ENCODE data around the gene TMEM183A.

The TMEM183A gene

DNA sequence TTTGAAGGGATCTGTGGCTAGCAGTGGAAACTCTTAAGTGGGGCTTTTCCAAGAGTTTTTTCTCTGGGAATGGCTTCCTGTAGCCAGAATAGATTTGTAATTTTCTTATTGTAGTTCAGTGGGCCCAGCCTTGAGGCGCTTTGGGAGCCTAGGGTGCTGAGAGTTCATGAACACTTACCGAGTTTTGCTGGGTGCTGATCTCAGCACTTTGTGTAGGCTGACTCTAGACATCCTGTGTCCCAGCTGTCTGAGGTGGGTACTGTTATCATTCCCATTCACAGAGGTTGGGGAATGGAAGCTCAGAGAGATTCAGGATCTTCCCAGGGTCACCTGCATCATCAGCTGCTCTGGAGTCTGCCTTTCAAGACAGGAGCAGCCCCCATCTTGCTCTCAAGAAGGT is 26.1 kb downstream of the TMEM183A start:
- H3K4me3 ChIP-seq (ENCODE audit: low read depth, low read length), result no peak overlapping the region
- H2AFZ ChIP-seq (ENCODE audit: low read length, unreplicated experiment), result no peak overlapping the region
- peaks cover 13% of the 10 kb centered on the region for H3K4me1 ChIP-seq (ENCODE audit: control insufficient read depth, insufficient read depth, low read length, unreplicated experiment)
- no peak overlapping the region for H3K27ac ChIP-seq (ENCODE audit: low read depth, low read length)
- H3K36me3 ChIP-seq (ENCODE audit: insufficient read depth, low read length), result no peaks in the 10 kb centered on the region
- H3K79me2 ChIP-seq (ENCODE audit: control insufficient read depth, insufficient read depth, low read length, unreplicated experiment), result no peaks in the 10 kb centered on the region
- H3K27me3 ChIP-seq (ENCODE audit: insufficient read depth, low read length), result no peaks in the 10 kb centered on the region

DNA sequence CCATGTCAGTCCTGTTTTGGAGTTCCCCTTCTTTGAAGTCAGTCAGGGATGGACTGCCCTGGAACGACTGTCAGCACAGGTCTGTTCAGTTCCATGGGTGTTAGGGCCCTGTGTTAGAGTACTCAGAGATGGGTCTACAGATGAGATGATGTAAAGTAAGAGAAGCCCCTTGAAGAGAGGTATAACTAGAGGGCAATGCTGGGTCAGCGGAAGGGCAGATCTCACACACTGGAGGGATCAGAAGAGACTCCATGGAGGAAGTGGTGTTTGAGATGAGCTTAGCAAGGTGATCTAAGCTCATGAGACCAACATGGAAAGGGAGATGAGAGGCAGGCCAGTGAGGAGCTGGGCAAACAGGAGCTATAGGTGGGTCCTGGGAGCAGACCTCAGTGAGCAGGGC is 26.7 kb downstream of the TMEM183A start:
- Histone ChIP-seq H3K27me3 (ENCODE audit: insufficient read depth, low read length) (no peaks in the 10 kb centered on the region), H3K79me2 (ENCODE audit: control insufficient read depth, insufficient read depth, low read length, unreplicated experiment) (no peaks in the 10 kb centered on the region), H3K4me1 (ENCODE audit: control insufficient read depth, insufficient read depth, low read length, unreplicated experiment) (peaks cover 19% of the 10 kb centered on the region), H3K36me3 (ENCODE audit: insufficient read depth, low read length) (no peaks in the 10 kb centered on the region), H3K27ac (ENCODE audit: low read depth, low read length) (no peak overlapping the region), H2AFZ (ENCODE audit: low read length, unreplicated experiment) (no peak overlapping the region), H3K4me3 (ENCODE audit: low read depth, low read length) (no peak overlapping the region)

DNA sequence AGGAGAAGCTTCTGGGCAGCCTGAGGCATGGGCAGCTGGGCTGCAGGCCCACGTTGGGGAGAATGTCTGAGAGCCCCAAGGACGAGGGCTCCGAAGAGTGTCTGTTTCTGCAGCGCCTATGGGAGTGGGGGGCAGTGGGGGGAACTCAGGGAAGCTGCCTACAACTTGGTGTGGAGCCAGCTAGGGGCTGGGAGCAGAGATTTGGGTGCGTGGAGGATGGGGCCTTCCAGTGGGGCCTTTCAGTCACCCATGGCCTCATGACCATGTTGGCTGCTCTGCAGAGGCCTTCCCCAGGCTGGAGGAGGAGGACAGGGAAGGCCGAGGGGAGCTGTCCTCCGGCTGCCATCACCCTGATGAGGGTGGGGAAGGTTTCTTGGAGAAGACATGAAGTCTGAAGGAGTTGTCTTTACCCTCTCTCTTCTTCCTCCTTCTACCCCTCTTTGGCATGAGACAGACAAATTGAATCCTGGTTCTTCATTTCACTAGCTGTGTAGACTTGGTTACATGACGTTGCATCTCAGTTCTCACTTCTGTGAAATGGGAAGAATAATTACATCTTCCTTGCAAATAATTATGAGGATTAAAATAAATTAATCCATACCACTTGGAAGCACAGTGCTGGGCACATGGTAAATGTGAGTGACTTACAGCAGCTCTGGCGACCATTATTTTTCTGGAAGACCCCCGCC is 27.4 kb downstream of the TMEM183A start:
- H3K79me2 ChIP-seq (ENCODE audit: control insufficient read depth, insufficient read depth, low read length, unreplicated experiment), result no peaks in the 10 kb centered on the region
- peaks cover 2% of the 10 kb centered on the region; the same call in 1 of the 2 replicates for H3K36me3 ChIP-seq (ENCODE audit: insufficient read depth, low read length)
- H3K27ac ChIP-seq (ENCODE audit: low read depth, low read length), result no peak overlapping the region
- no peak overlapping the region for H2AFZ ChIP-seq (ENCODE audit: low read length, unreplicated experiment)
- no peaks in the 10 kb centered on the region for H3K27me3 ChIP-seq (ENCODE audit: insufficient read depth, low read length)
- H3K4me1 ChIP-seq (ENCODE audit: control insufficient read depth, insufficient read depth, low read length, unreplicated experiment), result peaks cover 21% of the 10 kb centered on the region
- no peak overlapping the region for H3K4me3 ChIP-seq (ENCODE audit: low read depth, low read length)

DNA sequence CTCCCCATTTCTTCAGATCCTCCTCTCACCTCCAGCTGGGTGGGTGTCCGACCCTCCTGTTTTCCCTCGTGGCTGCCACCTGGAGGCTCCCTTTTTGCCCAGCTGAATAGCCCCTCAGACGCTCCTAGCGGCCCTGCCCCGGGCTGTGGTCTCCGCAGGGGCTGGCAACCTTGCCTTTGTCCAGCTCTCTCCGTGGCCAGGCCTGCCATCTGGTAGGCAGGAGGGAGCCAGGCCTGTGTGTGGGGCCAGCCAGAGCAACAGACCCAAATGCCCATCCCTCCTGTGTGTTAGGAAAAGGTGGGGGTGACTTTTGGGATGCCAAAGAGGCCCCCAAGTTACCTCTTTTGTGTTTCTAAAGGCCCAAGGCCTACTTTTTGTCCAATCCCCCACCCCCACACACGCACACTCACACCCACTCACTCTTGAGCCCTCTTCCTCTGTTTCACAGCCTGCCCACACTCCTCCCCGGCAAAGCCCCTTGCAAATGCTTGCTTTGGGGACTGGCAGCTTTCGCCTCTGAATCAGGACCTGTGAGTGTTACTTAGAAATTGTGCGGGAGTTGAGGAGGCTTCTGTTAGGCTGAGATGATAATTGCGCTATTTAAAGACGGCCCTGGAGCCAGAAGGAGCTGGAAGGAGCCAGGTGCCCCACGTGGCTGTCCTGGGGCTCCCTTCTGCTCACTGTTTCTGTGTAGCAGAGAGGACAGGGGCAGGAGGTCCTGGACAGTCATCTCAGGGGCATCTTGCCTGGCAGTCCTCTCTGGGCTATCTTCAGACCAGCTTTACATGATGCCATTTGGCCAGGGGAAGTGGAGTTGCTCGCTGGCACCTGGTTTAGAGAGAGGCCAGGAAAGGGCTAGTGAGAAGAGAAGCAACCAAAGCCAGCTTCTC is 28.2 kb downstream of the TMEM183A start:
- Histone ChIP-seq H3K36me3 (ENCODE audit: insufficient read depth, low read length) (peaks cover 4% of the 10 kb centered on the region; the same call in 1 of the 2 replicates), H3K27ac (ENCODE audit: low read depth, low read length) (no peak overlapping the region), H3K4me3 (ENCODE audit: low read depth, low read length) (no peak overlapping the region), H3K79me2 (ENCODE audit: control insufficient read depth, insufficient read depth, low read length, unreplicated experiment) (no peaks in the 10 kb centered on the region), H3K27me3 (ENCODE audit: insufficient read depth, low read length) (no peaks in the 10 kb centered on the region), H2AFZ (ENCODE audit: low read length, unreplicated experiment) (no peak overlapping the region), H3K4me1 (ENCODE audit: control insufficient read depth, insufficient read depth, low read length, unreplicated experiment) (peaks cover 21% of the 10 kb centered on the region)

DNA sequence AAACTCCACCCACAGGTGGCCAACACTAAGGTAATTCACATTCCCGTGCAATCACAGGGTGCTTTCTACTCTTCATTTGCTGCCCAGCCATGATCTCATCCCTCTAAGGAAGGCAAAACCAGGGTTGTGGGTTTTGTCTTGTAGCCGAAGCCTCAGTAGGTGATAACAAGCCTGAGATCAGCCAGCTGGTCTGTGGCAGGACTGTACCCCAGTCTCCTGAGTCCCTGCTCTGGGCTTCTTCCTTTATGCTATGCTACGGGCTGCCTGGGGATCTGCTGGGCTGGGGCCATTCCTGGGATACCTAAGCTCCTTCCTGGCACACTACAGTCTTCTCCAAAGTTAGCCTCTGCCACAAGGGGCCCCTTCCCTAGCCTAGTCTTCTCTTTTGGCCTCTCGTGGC is 29.0 kb downstream of the TMEM183A start:
- Histone ChIP-seq H3K27me3 (ENCODE audit: insufficient read depth, low read length) (no peaks in the 10 kb centered on the region), H2AFZ (ENCODE audit: low read length, unreplicated experiment) (no peak overlapping the region), H3K36me3 (ENCODE audit: insufficient read depth, low read length) (peaks cover 4% of the 10 kb centered on the region; the same call in 1 of the 2 replicates), H3K4me1 (ENCODE audit: control insufficient read depth, insufficient read depth, low read length, unreplicated experiment) (peaks cover 21% of the 10 kb centered on the region), H3K27ac (ENCODE audit: low read depth, low read length) (no peak overlapping the region), H3K79me2 (ENCODE audit: control insufficient read depth, insufficient read depth, low read length, unreplicated experiment) (no peaks in the 10 kb centered on the region), H3K4me3 (ENCODE audit: low read depth, low read length) (no peak overlapping the region)

DNA sequence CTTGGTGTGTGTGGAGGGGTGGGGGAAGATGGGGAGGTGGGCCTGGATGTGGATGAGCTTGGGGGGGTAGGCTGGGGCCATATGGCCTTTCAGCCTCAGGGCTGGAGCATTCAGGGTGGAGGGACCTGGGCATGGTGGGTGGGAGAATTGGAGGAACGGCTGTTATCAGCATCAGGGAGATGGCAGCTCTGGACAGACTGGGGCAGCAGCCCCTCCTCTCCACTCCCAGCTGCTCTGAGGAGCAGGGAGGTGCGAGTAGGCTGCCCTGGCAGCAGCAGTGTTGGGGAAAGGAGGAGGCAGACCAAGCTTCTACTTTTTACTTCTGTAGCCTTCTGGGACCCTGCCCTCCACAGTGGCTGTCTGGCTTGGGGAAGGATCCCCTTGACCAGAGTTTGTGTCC is 29.4 kb downstream of the TMEM183A start:
- no peak overlapping the region for H3K27ac ChIP-seq (ENCODE audit: low read depth, low read length)
- H3K79me2 ChIP-seq (ENCODE audit: control insufficient read depth, insufficient read depth, low read length, unreplicated experiment), result no peaks in the 10 kb centered on the region
- H3K4me3 ChIP-seq (ENCODE audit: low read depth, low read length), result no peak overlapping the region
- H3K36me3 ChIP-seq (ENCODE audit: insufficient read depth, low read length), result peaks cover 4% of the 10 kb centered on the region; the same call in 1 of the 2 replicates
- H3K27me3 ChIP-seq (ENCODE audit: insufficient read depth, low read length), result no peaks in the 10 kb centered on the region
- peaks cover 21% of the 10 kb centered on the region for H3K4me1 ChIP-seq (ENCODE audit: control insufficient read depth, insufficient read depth, low read length, unreplicated experiment)
- no peak overlapping the region for H2AFZ ChIP-seq (ENCODE audit: low read length, unreplicated experiment)

DNA sequence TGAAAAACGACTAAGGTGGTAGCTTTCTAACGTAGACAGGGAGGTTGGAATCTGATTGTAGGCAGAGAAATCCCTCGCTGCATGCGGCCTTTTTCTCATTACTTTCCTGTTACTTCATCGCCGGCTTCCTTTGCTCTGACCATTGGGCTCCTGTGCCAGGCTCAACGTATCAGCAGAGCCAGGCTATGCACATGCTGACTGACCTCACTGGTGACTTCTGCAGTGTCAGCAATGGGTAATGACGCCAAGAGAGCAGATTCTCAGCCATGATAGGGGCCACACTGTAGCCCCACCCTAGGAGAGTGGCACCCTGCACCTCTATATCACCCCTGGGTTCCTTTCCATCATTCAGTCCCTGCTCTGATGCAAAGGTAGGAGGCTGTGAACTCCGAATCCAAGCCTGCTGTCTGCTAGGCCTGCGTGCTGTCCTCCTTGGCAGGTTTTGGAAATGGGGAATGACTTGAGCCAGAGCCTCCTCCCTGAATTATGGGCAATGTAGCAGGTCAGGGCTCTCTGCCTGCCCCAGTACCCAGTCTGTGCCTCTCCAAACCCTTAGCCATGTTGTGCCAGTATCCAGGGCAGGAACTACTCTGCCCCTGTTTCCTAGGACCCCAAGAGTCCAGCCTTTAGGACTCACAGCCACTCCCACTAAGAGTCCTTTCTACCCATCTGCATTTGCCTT is 30.5 kb downstream of the TMEM183A start:
- Histone ChIP-seq H3K27ac (ENCODE audit: low read depth, low read length) (no peak overlapping the region), H3K4me1 (ENCODE audit: control insufficient read depth, insufficient read depth, low read length, unreplicated experiment) (peaks cover 27% of the 10 kb centered on the region), H3K4me3 (ENCODE audit: low read depth, low read length) (no peak overlapping the region), H3K79me2 (ENCODE audit: control insufficient read depth, insufficient read depth, low read length, unreplicated experiment) (peaks cover 3% of the 10 kb centered on the region), H3K27me3 (ENCODE audit: insufficient read depth, low read length) (no peaks in the 10 kb centered on the region), H3K36me3 (ENCODE audit: insufficient read depth, low read length) (peaks cover 4% of the 10 kb centered on the region; the same call in 1 of the 2 replicates), H2AFZ (ENCODE audit: low read length, unreplicated experiment) (no peak overlapping the region)

DNA sequence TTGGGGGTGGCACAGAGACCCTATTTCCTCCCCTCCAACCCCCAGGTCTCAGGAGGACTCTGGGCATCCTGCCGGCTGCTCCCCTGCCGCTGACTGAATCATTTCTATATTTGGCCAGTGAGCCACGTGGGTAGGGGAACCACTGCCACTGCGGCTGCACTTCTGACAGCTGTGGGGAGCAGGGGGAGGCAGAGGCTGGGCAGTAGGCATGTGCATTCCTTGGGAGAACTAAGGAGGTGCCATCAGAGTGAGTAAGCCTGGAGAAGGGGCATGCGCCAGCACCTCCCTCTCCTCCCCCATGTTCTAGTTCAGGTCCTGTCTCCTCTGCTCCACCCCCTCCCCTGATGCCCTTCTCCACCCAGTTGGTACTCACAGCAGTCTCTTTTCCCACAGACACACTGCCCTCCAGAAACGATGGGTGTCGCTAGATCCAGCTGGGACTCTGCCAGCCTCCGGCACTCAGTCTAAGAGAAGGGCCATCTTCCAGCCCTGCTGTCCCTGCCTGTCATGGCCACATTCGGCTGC is 31.1 kb downstream of the TMEM183A start:
- Histone ChIP-seq H3K79me2 (ENCODE audit: control insufficient read depth, insufficient read depth, low read length, unreplicated experiment) (peaks cover 3% of the 10 kb centered on the region), H3K4me1 (ENCODE audit: control insufficient read depth, insufficient read depth, low read length, unreplicated experiment) (peaks cover 27% of the 10 kb centered on the region), H3K4me3 (ENCODE audit: low read depth, low read length) (no peak overlapping the region), H3K27me3 (ENCODE audit: insufficient read depth, low read length) (no peaks in the 10 kb centered on the region), H3K27ac (ENCODE audit: low read depth, low read length) (no peak overlapping the region), H2AFZ (ENCODE audit: low read length, unreplicated experiment) (no peak overlapping the region), H3K36me3 (ENCODE audit: insufficient read depth, low read length) (peaks cover 4% of the 10 kb centered on the region; the same call in 1 of the 2 replicates)

DNA sequence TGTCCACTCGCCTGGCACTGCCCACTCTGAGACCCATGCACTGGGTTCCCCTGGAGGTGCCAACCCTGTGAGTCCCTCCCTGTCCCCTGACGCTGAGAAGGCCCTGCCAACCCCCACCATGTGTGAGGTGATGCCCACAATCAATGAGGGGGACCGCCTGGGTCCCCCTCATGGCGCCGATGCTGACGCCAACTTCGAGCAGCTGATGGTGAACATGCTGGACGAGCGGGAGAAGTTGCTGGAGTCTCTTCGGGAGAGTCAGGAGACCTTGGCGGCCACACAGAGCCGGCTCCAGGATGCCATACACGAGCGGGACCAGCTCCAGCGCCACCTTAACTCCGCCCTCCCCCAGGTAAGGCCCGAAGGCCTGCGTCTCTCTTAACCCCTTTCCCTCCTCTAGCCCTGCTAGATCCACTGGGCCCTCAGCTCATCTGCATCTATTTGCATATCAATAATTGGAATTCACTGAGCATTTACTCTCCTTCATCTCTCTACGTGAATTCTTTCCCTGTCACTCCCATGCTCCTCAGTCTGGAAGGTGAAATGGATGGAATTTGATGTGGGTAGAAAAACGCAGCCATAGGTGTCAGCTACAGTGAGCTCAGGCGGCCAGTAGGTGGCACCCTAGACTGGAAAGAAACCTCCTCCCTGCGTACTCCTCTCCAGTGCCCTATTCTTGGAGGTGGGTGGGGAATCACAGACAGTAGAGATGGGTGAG is 31.9 kb downstream of the TMEM183A start:
- Histone ChIP-seq H2AFZ (ENCODE audit: low read length, unreplicated experiment) (no peak overlapping the region), H3K4me3 (ENCODE audit: low read depth, low read length) (no peak overlapping the region), H3K4me1 (ENCODE audit: control insufficient read depth, insufficient read depth, low read length, unreplicated experiment) (peaks cover 27% of the 10 kb centered on the region), H3K79me2 (ENCODE audit: control insufficient read depth, insufficient read depth, low read length, unreplicated experiment) (peaks cover 3% of the 10 kb centered on the region), H3K27me3 (ENCODE audit: insufficient read depth, low read length) (no peaks in the 10 kb centered on the region), H3K36me3 (ENCODE audit: insufficient read depth, low read length) (peaks cover 4% of the 10 kb centered on the region; the same call in 1 of the 2 replicates), H3K27ac (ENCODE audit: low read depth, low read length) (no peak overlapping the region)

All from ACC112 (cell line).